H7 (cell line): Measurements from ENCODE around the gene RTN4IP1. TPM values are rescaled to one million over a fixed set of nuclear protein-coding genes. Genes with fewer than 3 reads are reported as not detected.

Experiments
- DNase-seq: peaks from one replicate; pipeline ENCODE4 v3.0.0; 2012
- H3K27me3 ChIP-seq: 2 replicates; pipeline ENCODE4 v1.6.0; 2011; ENCODE audit warnings: mild to moderate bottlenecking, low read length; ENCODE audit not compliant: control insufficient read depth, insufficient read depth
- H3K36me3 ChIP-seq: replicated peaks from 2 replicates; pipeline ENCODE4 v1.5.1; 2011; ENCODE audit warnings: low read length; ENCODE audit not compliant: control insufficient read depth, insufficient read depth
- H3K4me3 ChIP-seq: 2 replicates; pipeline ENCODE4 v1.5.1; 2011; ENCODE audit warnings: low read depth, mild to moderate bottlenecking, control low read depth, low read length, moderate library complexity; ENCODE audit not compliant: insufficient read depth
- total RNA-seq: library from RNA; depleted of rRNA; stranded (reverse); fragments of >200 nt; shearing (Covaris generic); gene quantifications from 2 replicates; pipeline ENCODE4 v1.2.3, GENCODE V29; 2014

The RTN4IP1 gene
- total RNA-seq, 1 experiment from 2014 or later = 17.6 TPM

GRCh38 chr6:106535012-106535411 is 94.3 kb downstream of the RTN4IP1 start:
- no peak overlapping the region for H3K4me3 ChIP-seq
- no peaks in the 10 kb centered on the region for H3K36me3 ChIP-seq
- no peaks in the 10 kb centered on the region for H3K27me3 ChIP-seq
- no peak for DNase-seq

GRCh38 chr6:106534564-106534982 is 94.7 kb downstream of the RTN4IP1 start:
- H3K4me3 ChIP-seq = no peak overlapping the region
- DNase-seq = no peak
- H3K27me3 ChIP-seq = no peaks in the 10 kb centered on the region
- no peaks in the 10 kb centered on the region for H3K36me3 ChIP-seq

- H3K4me3 ChIP-seq = no peak overlapping the region
- DNase-seq = no peak
These were observed 95.3 kb downstream of the RTN4IP1 start for GRCh38 chr6:106534004-106534403.

GRCh38 chr6:106533054-106533453 is 96.2 kb downstream of the RTN4IP1 start:
- no peaks in the 10 kb centered on the region for H3K36me3 ChIP-seq
- H3K4me3 ChIP-seq = no peak overlapping the region
- H3K27me3 ChIP-seq = no peaks in the 10 kb centered on the region
- no peak for DNase-seq

More at GRCh38 chr6:106534004-106534403, 95.3 kb downstream of the RTN4IP1 start:
- H3K27me3 ChIP-seq = no peaks in the 10 kb centered on the region
- H3K36me3 ChIP-seq = no peaks in the 10 kb centered on the region

GRCh38 chr6:106530502-106530901 is 98.8 kb downstream of the RTN4IP1 start:
- no peak for DNase-seq
- H3K36me3 ChIP-seq = no peaks in the 10 kb centered on the region
- no peak overlapping the region for H3K4me3 ChIP-seq
- H3K27me3 ChIP-seq = no peaks in the 10 kb centered on the region

GRCh38 chr6:106530026-106530425 is 99.3 kb downstream of the RTN4IP1 start:
- H3K27me3 ChIP-seq = no peaks in the 10 kb centered on the region
- no peak for DNase-seq
- no peaks in the 10 kb centered on the region for H3K36me3 ChIP-seq
- H3K4me3 ChIP-seq = no peak overlapping the region

- Histone ChIP-seq H3K4me3 (no peak overlapping the region), H3K27me3 (no peaks in the 10 kb centered on the region), H3K36me3 (no peaks in the 10 kb centered on the region)
- DNase-seq = no peak
These were observed 99.9 kb downstream of the RTN4IP1 start for GRCh38 chr6:106529438-106529837.

- H3K27me3 ChIP-seq = no peaks in the 10 kb centered on the region
- H3K36me3 ChIP-seq = no peaks in the 10 kb centered on the region
- H3K4me3 ChIP-seq = no peak overlapping the region
- DNase-seq = no peak
These were observed 100.8 kb downstream of the RTN4IP1 start for GRCh38 chr6:106528521-106528920.

- Histone ChIP-seq H3K27me3 (no peaks in the 10 kb centered on the region), H3K36me3 (no peaks in the 10 kb centered on the region), H3K4me3 (no peak overlapping the region)
- DNase-seq = no peak
These were observed 101.3 kb downstream of the RTN4IP1 start for GRCh38 chr6:106527979-106528378.

GRCh38 chr6:106527117-106527516 is 102.2 kb downstream of the RTN4IP1 start:
- H3K36me3 ChIP-seq = no peaks in the 10 kb centered on the region
- DNase-seq = no peak
- no peaks in the 10 kb centered on the region for H3K27me3 ChIP-seq
- no peak overlapping the region for H3K4me3 ChIP-seq

GRCh38 chr6:106525882-106526275 is 103.4 kb downstream of the RTN4IP1 start:
- no peak overlapping the region for H3K4me3 ChIP-seq
- DNase-seq = no peak
- H3K36me3 ChIP-seq = no peaks in the 10 kb centered on the region
- H3K27me3 ChIP-seq = no peaks in the 10 kb centered on the region

- no peaks in the 10 kb centered on the region for H3K27me3 ChIP-seq
- H3K4me3 ChIP-seq = no peak overlapping the region
- no peaks in the 10 kb centered on the region for H3K36me3 ChIP-seq
- no peak for DNase-seq
These were observed 104.0 kb downstream of the RTN4IP1 start for GRCh38 chr6:106525107-106525881.

- no peaks in the 10 kb centered on the region for H3K36me3 ChIP-seq
- no peak overlapping the region for H3K4me3 ChIP-seq
- H3K27me3 ChIP-seq = no peaks in the 10 kb centered on the region
- DNase-seq = no peak
These were observed 106.6 kb downstream of the RTN4IP1 start for GRCh38 chr6:106522562-106523250.
